Esophagus muscularis mucosa (tissue), 4 donors: ENCODE data around the gene SIRT4. TPM values are rescaled to one million over a fixed set of nuclear protein-coding genes. Genes with fewer than 3 reads are reported as not detected.

Experiments
- DNase-seq: peaks from one replicate; pipeline ENCODE4 v3.0.0-alpha.2; 2017; ENCODE audit errors: extremely low spot score
- H3K27ac ChIP-seq, 4 donors: fragments of 200-600 bp; sonication (generic); replicated peaks in 1 of 4; 1 replicate in 3 of 4; 2 replicates in 1 of 4; pipeline ENCODE4 v1.5.1; 2016 to 2019; ENCODE audit warnings: mild to moderate bottlenecking in 1 of 4
- H3K27me3 ChIP-seq, 4 donors: fragments of 200-600 bp; sonication (generic); one replicate each; pipeline versions ENCODE4 v1.5.1 to v1.6.0; 2016 to 2019
- H3K36me3 ChIP-seq, 4 donors: fragments of 200-600 bp; sonication (generic); one replicate each; pipeline ENCODE4 v1.5.1; 2016 to 2019
- H3K4me1 ChIP-seq, 4 donors: fragments of 200-600 bp; sonication (generic); one replicate each; pipeline ENCODE4 v1.5.1; 2016 to 2019
- H3K4me3 ChIP-seq, 4 donors: fragments of 200-600 bp; sonication (generic); 1 replicate in 2 of 4; 2 replicates in 2 of 4; pipeline ENCODE4 v1.5.1; 2016 to 2019; ENCODE audit warnings: mild to moderate bottlenecking in 4 of 4, moderate library complexity in 1 of 4
- H3K9me3 ChIP-seq, 4 donors: fragments of 200-600 bp; sonication (generic); 1 replicate in 3 of 4; 2 replicates in 1 of 4; pipeline ENCODE4 v1.5.1; 2016 to 2019
- CTCF ChIP-seq, 3 experiments: fragments of 200-600 bp in 2 of 3; fragments of 450-650 bp in 1 of 3; sonication (generic) in 2 of 3; IDR thresholded peaks; one replicate each; pipeline ENCODE4 v1.5.1; 2017 to 2019; ENCODE audit warnings: antibody characterized with exemption in 3 of 3, mild to moderate bottlenecking in 2 of 3, moderate library complexity in 1 of 3
- EP300 ChIP-seq: sonication (generic); formaldehyde crosslinking; IDR thresholded peaks from one replicate; pipeline ENCODE4 v1.6.1; 2017; ENCODE audit warnings: antibody characterized with exemption
- POLR2A ChIP-seq: fragments of 450-650 bp; IDR thresholded peaks from one replicate; pipeline ENCODE4 v1.6.1; 2017; ENCODE audit warnings: antibody characterized with exemption, moderate library complexity, mild to moderate bottlenecking, low read depth
- POLR2AphosphoS5 ChIP-seq, 2 donors: sonication (generic); formaldehyde crosslinking; IDR thresholded peaks; one replicate each; pipeline ENCODE4 v1.6.1; 2017; ENCODE audit warnings: antibody characterized with exemption in 2 of 2
- WGBS: methylation state at CpG from one replicate; pipeline ENCODE4 v1.1.5; 2018; 5-methylcytosine and 5-hydroxymethylcytosine counted together
- intact Hi-C: fragments of 100-400 bp; cut with DNase I; formaldehyde crosslinking; loops from one replicate; pipeline ENCODE4 v1.15.1; 2023
- total RNA-seq, 4 donors: library from RNA; depleted of rRNA; stranded (reverse); fragments of >200 nt; gene quantifications; one replicate each; pipeline versions ENCODE4 v1.1.0 to v1.2.1, GENCODE V29; 2016

The SIRT4 gene
- total RNA-seq, 4 donors from 2014 or later: 0.66 to 2.3 (median 2.1) TPM

DNA sequence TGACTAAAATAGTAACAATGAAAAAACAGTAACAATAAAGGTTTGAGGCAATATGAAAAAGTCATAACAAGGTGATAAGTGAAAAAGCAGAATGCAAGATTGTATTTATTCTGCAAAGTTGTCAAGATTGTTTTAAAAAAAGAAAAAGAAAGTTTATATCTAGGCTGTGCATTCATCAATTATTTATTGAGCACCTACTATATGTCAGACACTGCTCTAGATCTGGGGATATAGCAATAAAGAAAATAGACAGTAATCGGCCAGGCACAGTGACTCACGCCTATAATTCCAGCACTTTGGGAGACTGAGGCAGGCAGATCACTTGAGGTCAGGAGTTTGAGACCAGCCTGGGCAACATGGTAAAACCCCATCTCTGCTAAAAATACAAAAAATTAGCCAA lies 21.7 kb downstream of the SIRT4 start:
- 88% methylated on average over 2 of the region's 2 CpGs for WGBS
- Histone ChIP-seq H3K27me3 (no peaks in the 10 kb centered on the region), H3K27ac (no peak overlapping the region), H3K9me3 (no peaks in the 10 kb centered on the region), H3K4me3 (no peak overlapping the region), H3K4me1 (peaks cover 0 to 9% (median 6%) of the 10 kb centered on the region in 4 donors), H3K36me3 (no peaks in the 10 kb centered on the region)
- no peak for TF ChIP-seq CTCF (IDR thresholded peaks at IDR 0.05)
- no peak for TF ChIP-seq POLR2AphosphoS5 (IDR thresholded peaks at IDR 0.05)
- TF ChIP-seq EP300: no peak
- no peak for TF ChIP-seq POLR2A
- intact Hi-C loops: no loop called here
- no peak for DNase-seq

GRCh38 chr12:120324841-120325417 lies 22.8 kb downstream of the SIRT4 start:
- Histone ChIP-seq H3K4me1 (peaks cover 0 to 9% (median 6%) of the 10 kb centered on the region in 4 donors), H3K9me3 (no peaks in the 10 kb centered on the region), H3K4me3 (peak overlapping the region in 1 of 4 donors; percentile 66), H3K36me3 (no peaks in the 10 kb centered on the region), H3K27ac (no peak overlapping the region), H3K27me3 (no peaks in the 10 kb centered on the region)
- DNase-seq: no peak
- WGBS: 65% methylated on average over 9 of the region's 9 CpGs
- TF ChIP-seq CTCF (IDR thresholded peaks at IDR 0.05) (no peak), EP300 (no peak), POLR2AphosphoS5 (IDR thresholded peaks at IDR 0.05) (no peak), POLR2A (no peak)
- intact Hi-C loops: loop anchor here (1.0 kb wide), 1 partner anchor 112 kb away; no protein-coding TSS in a partner anchor

DNA sequence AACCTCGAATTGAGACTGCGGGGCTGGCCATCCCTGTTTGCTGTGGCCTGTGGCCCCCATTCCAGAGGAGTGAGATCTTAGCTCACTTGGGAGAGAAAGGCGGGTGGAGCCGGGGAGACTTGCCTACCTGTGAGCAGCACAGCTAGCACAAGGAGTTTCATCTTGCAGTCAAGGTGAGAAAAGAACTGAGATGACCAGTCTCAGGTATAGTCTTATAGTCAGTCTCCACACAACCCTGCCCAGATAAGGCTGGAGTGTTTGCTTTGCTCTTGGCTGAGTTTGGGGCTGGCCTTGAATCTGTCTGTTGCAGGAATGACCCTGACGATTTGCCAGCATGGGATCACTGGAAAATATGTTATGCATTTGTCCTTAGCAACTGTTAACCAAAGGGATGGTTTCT lies 25.5 kb downstream of the SIRT4 start, which contains the start of gene PLA2G1B:
PLA2G1B (minus strand) TSS at position 187 of the 400 bp plus-strand sequence; CDS start at position 161, 26 bp downstream.
- Histone ChIP-seq H3K4me1 (peaks cover 0 to 9% (median 6%) of the 10 kb centered on the region in 4 donors), H3K27me3 (peaks cover 0 to 3% (median 0%) of the 10 kb centered on the region in 4 donors), H3K36me3 (no peaks in the 10 kb centered on the region), H3K4me3 (no peak within 1 kb of the TSS), H3K27ac (no peak within 1 kb of the TSS), H3K9me3 (no peaks in the 10 kb centered on the region)
- TF ChIP-seq EP300 (no peak), POLR2AphosphoS5 (IDR thresholded peaks at IDR 0.05) (no peak), POLR2A (no peak), CTCF (IDR thresholded peaks at IDR 0.05) (no peak)
- DNase-seq: no peak
- intact Hi-C loops: no loop called here
- WGBS: 82% methylated on average over 5 of the region's 5 CpGs

- H3K4me3 ChIP-seq: no peak overlapping the region
- 84% methylated on average over 4 of the region's 4 CpGs for WGBS
- peaks cover 0 to 9% (median 6%) of the 10 kb centered on the region in 4 donors for H3K4me1 ChIP-seq
- H3K27ac ChIP-seq: no peak overlapping the region
- no peaks in the 10 kb centered on the region for H3K36me3 ChIP-seq
- DNase-seq: no peak
- peaks cover 0 to 4% (median 0%) of the 10 kb centered on the region in 4 donors for H3K27me3 ChIP-seq
- no peaks in the 10 kb centered on the region for H3K9me3 ChIP-seq
- TF ChIP-seq EP300: no peak
- TF ChIP-seq CTCF (IDR thresholded peaks at IDR 0.05): no peak
- TF ChIP-seq POLR2AphosphoS5 (IDR thresholded peaks at IDR 0.05): no peak
- intact Hi-C loops: no loop called here
Measured at GRCh38 chr12:120328228-120328627, 26.1 kb downstream of the SIRT4 start.

- no peaks in the 10 kb centered on the region for H3K4me1 ChIP-seq
- DNase-seq: no peak
- WGBS: 53% methylated on average over 3 of the region's 3 CpGs
- H3K4me3 ChIP-seq: no peak overlapping the region
- TF ChIP-seq POLR2A (no peak), POLR2AphosphoS5 (IDR thresholded peaks at IDR 0.05) (no peak), CTCF (IDR thresholded peaks at IDR 0.05) (no peak), EP300 (no peak)
- no peaks in the 10 kb centered on the region for H3K36me3 ChIP-seq
- no peak overlapping the region for H3K27ac ChIP-seq
- no peaks in the 10 kb centered on the region for H3K9me3 ChIP-seq
- intact Hi-C loops: no loop called here
- peaks cover 0 to 4% (median 0%) of the 10 kb centered on the region in 4 donors for H3K27me3 ChIP-seq
Measured at GRCh38 chr12:120331390-120331789, 29.3 kb downstream of the SIRT4 start.
